HT1080 (cell line): ENCODE results near the gene SLC7A11. TPM values are rescaled to one million over a fixed set of nuclear protein-coding genes. Genes with fewer than 3 reads are reported as not detected.

Experiments
- DNase-seq: peaks from one replicate; pipeline ENCODE4 v3.0.0-alpha.2; 2015; ENCODE audit warnings: low read depth
- total RNA-seq: library from RNA; depleted of rRNA; stranded (reverse); fragments of >200 nt; shearing (Covaris generic); gene quantifications from 2 replicates; pipeline ENCODE4 v1.2.3, GENCODE V29; 2014

SLC7A11 gene
- total RNA-seq, 1 experiment from 2014 or later: 12.8 TPM

GRCh38 chr4:138164208-138164607 lies 77.9 kb downstream of the SLC7A11 start:
- DNase-seq: no peak

- no peak for DNase-seq
Measured at GRCh38 chr4:138163171-138163570, 79.0 kb downstream of the SLC7A11 start.

GRCh38 chr4:138162259-138162658 lies 79.9 kb downstream of the SLC7A11 start:
- DNase-seq: no peak

- no peak for DNase-seq
Measured at GRCh38 chr4:138161351-138161750, 80.8 kb downstream of the SLC7A11 start.

GRCh38 chr4:138158746-138159297 lies 83.3 kb downstream of the SLC7A11 start:
- peak; percentile 67 for DNase-seq

- no peak for DNase-seq
Measured at GRCh38 chr4:138140879-138141278, 101.3 kb downstream of the SLC7A11 start.

GRCh38 chr4:138138774-138139173 lies 103.4 kb downstream of the SLC7A11 start:
- no peak for DNase-seq

GRCh38 chr4:138135610-138136009 lies 106.5 kb downstream of the SLC7A11 start:
- DNase-seq: no peak

- no peak for DNase-seq
Measured at GRCh38 chr4:138118270-138118669, 123.9 kb downstream of the SLC7A11 start.

GRCh38 chr4:138115053-138115452 lies 127.1 kb downstream of the SLC7A11 start:
- no peak for DNase-seq

- no peak for DNase-seq
Measured at GRCh38 chr4:138114434-138114833, 127.7 kb downstream of the SLC7A11 start.
